HG03378 (cell line): ENCODE measurements around the gene SIGLEC5.
A peak's percentile ranks its signal among the peaks of the same experiment; 100 is the strongest.

Experiments used
- ATAC-seq: cut with Tn5 transposase; IDR thresholded peaks from one replicate; pipeline ENCODE4 v1.9.1; 2021; ENCODE audit warnings: mild to moderate bottlenecking, moderate library complexity; ENCODE audit not compliant: unreplicated experiment

The SIGLEC5 gene

DNA sequence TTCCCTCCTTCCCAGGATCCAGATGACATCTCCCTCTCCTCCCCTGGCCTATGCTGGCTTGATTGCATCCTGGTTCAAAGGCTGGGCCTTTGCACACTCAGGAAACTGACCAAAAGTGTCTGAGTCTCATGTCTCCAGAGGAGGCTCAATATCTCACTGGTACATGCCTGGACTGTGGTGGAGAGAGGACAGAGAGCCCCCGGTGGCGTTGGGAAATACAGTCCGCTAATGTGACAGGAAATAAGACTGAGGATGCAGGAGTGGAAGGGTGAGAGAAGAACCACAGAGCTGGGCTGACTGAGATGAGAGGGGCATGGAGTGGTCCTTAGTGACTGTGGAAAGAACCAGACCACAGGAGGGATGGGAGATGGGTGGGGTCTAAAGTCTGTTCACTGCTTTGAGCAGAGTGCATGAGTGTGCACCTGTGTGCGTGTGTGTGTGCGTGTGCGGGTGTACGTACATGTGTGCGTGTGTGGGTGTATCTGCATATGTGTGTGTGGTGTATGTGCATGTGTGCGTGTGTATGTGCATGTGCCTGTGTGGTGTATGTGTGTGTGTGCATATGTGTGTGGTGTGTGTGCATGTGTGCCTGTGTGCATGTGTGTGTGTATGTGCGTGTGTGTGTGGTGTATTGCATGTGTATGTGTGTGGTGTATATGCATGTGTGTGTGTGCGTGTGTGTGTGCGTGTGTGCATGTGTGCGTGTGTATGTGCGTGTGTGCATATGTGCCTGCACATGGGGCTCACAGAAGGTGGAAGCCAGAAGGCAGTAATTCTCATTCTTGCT lies 1.9 kb downstream of the SIGLEC5 start:
- ATAC-seq = no peak

DNA sequence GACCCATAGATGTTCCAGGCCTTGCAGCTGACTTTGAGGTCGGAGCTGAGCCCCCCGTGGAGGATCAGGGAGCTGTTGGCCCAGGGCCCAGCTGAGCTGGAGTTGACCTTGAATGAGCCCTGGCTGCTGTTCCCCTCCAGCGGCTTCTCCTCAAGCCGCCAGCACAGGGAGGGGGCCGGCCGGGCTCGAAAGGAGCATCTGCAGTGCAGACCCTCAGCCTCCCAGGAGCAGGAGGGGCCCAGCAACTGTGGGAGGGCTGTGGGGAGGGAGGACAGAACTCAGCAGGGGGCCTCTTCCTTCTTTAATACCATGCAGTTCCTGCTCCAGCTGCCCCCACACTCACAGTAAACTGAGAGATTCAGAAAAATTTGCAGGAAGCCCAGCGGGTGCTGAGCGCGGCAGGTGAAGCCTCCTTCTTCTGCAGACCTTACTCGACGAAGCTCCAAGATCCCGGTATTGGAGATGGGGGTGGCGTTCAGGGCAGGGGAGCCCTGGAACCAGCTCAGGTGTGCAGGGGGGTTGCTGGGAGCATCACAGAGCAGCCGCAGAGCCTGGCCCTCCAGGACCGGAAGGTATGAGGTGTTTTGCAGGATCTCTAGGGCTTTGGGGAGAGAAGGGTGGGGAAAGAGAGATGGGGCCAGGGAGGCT lies 2.6 kb downstream of the SIGLEC5 start:
- ATAC-seq = no peak

DNA sequence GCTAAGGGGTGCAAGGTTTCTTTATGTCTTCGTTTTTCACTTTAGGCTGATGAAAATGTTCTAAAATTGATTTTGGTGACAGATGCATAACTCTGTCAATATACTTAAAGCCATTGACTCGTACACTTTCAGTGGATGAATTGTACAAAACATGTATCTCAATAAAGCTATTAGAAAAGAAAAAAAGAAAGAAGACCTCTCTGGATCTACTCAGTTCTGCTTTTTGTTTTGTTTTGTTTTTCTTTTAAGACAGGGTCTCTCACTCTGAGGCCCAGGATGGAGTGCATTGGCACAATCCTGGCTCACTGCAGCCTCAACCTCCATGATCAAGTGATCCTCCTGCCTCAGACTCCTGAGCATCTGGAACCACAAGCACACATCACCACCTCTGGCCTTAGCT lies 3.5 kb downstream of the SIGLEC5 start:
- ATAC-seq = no peak

DNA sequence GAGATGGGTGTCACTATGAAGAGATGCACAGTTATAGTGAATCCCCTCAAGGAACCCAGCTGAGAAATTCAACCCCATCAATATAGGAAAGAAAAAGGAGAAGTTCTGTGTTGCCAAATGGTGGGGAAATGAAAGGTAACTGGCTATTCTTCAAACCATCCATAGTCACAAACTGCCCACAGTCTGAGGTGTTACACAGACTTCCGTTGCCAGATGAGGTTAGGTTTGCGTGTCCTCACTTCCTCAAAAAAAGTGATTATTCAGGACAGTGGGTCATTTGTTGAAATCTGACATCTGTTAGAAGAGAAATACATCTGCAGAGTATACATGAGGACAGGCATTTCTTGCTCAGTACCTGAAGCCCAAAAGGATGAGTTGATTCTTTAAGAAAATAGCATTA lies 9.0 kb downstream of the SIGLEC5 start:
- ATAC-seq = no peak

DNA sequence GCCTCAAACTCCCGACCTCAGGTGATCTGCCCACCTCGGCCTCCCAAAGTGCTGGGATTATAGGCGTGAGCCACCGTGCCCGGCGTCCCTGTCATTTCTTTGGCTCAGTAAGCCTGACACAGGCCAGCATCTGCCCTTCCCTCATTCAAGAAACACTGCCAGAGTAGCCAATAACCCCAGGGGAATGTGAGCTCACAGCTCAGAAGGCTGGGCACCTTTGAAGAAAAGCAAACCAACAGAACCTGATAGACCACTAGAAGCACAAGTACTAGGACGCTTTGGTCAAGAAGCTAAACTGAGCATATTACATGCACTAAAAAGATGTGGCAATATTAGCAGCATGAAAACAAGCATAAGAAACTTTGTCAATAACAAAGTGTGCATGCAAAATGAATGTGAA lies 14.2 kb downstream of the SIGLEC5 start:
- ATAC-seq = no peak

DNA sequence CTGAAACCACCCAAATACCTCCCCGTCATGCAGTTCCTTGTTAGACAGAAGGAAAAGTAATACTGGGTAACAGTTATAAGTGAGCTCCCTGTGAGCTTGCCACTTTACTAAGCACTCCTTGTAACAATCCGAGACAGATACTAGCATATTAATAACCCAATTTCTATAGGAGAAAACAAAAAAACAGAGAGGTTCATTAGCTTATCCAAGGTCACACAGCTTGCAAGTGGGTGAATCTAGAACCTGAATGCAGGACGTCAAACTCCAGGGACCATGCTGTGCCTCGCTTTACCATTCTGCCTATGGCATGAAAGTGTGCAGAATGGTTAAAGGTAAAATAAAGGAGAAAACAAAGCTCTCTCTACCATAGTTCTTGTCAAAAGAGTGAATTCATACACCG lies 15.4 kb downstream of the SIGLEC5 start:
- ATAC-seq = no peak

DNA sequence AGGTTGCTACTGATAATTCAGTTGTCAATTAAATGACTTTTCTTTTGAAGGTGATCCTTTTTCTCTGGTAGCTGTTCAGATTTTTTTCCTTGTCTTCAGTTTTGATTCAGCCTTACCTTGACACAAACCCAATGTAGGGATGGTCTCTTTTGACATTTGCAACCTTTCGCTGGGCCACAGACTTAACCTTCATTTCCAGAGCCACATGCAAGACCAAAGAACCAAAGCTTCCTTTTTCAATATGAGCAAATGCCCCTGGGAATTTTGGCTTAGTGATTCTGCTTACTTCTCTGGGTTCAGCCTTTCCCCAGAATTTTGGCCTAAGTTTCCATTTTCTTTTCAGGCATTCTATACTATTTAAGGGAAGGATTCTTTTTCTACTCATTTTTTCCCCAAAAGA lies 19.6 kb downstream of the SIGLEC5 start:
- no peak for ATAC-seq

DNA sequence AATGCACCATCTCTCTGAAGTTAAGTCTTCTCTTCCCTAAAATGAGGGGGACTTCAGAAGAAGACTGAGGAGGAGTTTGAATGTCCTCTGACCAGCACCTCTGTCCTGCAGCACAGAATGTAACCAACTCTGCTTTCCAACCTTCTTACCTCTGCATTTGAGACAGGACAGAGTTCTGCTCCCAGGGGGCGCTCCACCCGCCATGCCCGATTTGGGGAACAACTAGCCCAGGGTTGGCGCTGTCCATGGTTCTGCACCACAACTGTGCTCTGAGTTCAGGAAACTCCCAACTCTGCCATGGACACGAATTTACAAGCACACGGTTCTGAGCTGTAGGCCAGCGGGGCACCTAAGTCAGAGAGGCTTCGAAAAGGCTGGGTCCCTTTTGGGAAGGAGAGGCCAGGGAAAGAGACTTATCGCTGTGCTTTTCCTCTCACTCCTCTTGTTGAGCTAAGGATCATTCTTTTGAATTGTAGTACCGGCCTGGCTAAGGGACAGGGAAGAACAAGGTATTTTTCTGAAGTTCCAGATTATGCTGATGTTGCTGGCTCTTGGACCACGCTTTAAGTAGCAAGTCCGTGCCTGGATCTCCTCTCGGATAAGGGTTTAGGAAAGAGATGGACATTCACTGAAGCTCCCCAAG lies 22.2 kb downstream of the SIGLEC5 start:
- ATAC-seq = no peak

DNA sequence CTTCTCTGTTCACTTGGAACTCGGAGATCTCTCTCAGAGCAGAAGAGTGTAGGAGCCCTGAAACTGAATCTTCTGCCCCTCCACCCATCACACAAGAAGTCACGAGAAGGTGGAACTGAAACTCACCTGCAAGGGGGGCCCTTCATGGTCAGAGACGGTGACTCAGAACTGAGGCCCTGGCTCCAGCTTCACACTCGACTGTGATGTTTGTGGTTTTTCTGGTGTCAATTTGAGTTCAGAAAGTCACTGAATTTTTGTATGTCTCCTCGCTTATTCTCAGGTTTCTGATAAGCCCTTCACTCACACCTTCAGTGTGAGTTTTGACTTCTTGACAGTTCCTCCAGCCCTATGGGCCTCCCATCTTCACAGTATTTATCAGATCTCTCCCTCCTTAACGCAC lies 23.1 kb downstream of the SIGLEC5 start:
- ATAC-seq = peak; percentile 87

DNA sequence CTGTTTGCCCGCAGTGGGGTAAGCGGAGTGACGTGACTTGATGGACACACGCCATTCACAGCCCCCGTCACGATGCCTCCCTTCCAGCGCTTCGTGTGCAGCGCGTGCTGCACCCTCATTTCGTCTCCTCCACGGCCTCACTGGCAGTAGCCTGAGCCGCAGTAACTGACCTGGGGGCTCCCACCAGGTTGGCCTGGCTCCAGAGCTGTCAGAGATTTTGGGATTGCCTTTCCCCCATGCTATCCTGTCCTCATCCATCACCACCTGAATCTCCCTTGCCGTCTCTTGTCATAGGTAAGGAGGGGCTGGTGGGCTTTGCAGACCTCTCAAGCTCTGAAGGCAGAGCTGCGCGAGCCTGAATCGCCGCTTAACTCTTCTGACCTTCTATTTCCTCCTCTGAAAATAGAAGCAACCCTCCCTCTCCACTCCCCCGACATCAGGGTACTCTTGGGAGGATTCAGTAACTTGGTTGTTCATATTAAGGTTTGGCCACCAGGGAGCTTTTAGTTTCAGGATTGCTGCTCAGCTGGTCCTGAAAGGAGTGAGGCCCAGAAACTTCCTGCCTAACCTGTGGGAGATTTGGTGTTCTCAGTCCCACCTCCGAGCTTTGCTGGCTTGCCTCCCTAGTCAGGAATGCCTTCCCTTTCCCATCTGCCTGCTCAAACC lies 27.9 kb downstream of the SIGLEC5 start:
- ATAC-seq = no peak

DNA sequence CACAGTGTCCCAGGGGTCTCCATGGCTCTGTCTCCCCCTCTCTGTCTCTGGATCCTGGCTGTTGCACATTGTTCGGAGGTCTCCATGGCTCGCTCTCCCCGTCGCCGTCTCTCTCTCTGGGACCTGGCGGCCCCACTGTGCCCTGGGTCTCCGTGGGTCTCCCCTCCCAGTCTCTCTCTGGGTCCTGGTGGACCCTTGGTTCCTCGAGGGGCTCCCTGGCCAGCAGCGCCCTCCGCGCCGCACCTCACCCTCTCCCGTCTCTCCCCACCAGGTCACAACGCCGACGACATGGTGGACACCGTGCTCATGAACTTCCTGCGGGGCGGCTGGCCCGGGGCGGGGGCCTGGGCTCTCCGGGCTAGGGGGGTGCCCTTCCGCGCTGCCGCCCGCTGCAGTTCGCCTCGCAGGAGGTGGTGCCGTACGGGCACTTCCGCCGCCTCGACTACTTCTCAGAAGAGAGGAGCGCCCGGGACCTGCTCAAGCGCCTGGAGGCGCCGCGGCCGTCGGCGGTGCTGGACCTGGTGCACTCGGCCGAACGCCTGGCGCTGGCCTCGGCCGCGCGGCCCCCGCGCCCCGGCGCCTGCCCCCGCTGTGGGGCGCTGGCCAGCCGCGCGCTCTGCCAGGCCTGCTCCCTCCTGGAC lies 29.1 kb downstream of the SIGLEC5 start:
- no peak for ATAC-seq

DNA sequence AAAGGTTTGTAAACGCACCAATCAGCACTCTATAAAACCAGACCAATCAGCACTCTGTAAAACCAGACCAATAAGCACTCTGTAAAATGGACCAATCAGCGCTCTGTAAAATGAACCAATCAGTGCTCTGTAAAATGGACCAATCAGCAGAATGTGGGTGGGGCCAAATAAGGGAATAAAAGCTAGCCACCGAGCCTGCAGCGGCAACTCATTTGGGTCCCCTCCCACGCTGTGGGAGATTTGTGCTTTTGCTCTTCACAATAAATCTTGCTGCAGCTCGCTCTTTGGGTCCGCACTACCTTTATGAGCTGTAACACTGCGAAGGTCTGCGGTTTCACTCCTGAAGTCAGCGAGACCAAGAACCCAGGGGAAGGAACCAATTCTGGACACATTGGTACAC lies 31.1 kb downstream of the SIGLEC5 start:
- no peak for ATAC-seq

DNA sequence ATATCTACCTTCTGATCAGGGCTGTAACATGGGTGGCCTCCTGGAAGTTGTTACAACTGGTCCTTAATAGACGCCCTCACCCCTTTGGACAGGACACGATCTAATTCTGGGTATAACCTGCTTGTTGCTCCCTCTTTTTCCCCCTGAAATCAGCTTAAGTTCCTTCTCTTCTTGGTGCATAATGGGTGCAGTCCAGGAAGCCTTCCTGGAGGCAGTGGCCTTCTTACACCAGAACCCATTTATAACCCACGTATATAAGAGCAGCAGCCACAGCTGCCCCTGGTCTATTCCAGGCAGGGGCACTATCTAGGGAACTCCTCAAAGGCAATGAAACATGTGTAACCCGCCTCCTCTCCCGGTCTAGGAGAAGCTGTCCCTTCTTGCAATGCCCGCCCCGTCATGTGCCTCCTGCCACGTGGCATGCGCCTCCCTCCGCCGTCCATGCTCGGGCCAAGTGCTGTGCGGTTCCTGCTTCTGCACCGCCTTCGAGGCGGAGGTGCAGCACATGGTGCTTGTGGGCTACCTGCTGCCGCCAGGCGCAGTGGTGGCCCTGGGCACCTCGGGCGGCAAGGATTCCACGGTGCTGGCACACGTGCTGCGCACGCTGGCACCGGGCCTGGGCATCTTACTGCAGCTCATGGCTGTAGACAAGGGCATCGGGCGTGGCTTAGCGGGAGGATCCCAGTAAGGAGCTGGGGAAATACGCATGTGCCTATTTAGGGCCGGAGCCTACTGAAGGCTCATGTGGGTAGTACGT lies 31.9 kb downstream of the SIGLEC5 start:
- ATAC-seq = no peak

DNA sequence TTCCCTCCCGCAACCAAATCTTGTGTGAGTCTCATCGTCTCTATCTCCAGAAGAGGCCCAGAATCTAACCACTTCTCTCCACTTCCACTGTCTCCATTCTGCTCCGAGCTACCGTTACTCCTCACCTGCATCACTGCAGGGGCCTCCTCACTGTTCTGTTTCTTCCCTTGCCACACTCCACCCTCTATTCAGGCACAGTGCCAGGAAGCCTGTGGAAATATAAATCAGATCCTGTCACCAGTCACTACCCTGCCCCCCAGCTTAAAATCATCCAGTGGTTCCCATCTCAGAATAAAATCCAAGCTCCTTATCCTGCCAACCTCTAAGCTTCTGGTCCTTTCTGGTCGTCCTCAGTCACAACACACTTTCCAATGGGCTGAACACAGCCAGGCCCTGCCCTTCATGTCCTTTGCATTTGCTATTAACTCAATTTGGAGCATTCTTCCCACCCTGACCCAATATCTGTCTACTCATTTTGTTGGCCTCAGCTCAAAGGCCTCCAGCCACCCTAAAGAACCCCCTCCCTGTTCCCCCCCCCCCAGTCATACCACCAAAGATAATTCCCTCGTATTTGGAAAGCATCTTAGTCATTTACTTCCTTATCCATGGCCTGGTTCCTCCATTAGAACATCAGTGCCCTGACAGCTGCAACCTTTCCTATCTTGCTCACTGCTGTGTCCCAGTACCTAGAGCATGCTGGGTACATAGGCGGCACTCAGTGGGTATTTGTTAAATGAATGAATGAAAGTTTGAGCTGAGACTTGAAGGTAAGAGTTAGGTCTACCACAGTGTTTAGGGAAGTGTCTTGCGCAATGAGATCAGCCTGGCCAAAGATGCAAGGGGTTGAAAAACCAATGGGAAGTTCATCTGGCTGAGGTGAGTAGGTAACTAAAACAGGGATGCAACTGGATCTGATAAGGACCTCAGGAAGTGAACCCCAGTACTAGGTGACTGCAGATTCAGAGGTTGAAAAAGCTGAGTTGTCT lies 34.7 kb downstream of the SIGLEC5 start:
- ATAC-seq = no peak

DNA sequence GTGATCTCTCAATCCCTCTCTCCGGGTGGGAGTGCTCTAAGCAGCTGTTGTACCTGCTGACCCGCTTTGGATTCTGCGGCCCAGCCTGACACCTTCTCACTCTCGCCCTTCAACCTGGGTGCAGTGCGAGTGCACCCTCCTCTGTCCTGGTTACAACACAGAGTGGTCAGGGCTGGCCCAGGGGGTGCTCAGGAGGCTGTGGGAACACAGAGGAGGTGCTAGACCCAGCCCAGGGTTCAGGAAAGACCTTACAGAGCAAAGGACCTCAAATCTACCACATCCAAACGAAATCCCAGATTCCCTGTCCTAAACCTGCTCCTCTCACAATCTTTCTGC lies 35.5 kb downstream of the SIGLEC5 start:
- ATAC-seq = peak; percentile 9

DNA sequence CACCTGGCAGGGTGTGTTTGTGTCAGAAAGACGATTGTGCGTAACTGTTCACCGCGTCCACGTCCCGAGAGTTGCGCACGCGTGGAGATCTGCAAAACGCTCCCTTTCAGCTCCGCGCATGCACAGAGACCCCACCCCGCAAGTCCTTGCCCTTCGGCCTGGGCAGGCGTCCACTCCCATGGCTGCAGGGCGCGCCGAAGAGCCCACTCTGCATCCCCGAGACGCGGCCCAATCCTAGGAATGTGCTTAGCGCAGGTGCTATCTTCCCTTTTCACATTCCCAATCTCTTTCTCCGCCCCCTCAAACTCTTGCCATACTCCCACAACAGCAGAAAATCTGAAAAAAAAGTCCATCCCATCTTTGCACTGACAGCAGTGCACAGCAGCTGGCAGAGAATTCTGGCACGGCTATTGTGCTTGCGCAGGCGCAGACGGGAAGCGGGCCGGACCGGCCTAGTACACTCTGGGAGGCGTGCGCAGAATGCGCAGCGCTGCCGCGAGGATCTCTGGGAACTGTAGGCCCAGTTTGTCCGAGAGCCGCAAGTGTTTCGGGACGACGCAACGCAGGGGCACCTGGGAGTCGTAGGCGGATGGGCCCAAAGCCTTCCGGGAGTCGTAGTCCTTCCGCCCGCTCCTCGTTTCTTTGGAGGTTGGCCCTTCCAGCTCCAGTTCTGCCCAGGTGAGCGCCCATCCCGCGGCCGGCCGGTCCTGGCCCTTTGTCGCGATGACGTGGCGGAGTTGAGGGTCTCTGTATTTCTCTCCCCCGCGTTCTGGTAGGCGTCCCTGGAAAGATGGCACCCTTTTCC lies 36.0 kb downstream of the SIGLEC5 start:
- peak; percentile 90 for ATAC-seq

DNA sequence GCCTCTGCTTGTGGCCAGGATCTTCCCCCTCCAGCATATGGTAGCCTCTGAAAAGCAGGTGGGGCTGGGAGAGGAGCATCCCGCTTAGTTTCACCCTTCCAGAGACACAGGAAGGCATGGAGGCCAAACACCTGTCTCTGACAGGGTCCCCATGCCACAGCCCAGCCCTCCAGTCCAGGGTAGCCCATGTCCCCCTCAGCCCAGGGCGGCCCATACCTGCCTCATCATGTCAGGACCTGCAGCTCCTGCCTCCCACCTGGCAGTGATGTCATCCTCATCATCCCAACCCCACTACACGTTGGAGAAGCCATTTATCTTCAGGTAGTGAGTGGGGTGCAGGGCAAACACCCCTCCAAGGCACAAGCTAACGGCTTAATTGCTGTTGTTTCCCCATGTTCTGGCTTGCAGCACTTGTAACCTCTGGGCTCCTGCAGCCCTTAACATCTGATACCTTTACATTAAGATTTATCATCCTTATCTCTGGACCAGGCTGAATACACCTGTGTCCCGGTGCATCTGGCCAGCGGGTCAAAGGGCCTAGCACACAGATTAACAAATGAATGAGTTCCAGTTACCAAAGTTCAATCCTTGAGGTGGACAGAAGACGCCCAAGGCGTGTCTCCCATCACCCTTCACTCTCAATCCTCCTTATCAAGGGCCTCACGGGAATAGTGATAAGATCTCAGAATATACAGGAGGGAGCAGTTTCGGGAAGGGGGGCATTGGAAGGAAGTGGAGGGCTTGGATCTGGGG lies 36.9 kb downstream of the SIGLEC5 start:
- no peak for ATAC-seq

DNA sequence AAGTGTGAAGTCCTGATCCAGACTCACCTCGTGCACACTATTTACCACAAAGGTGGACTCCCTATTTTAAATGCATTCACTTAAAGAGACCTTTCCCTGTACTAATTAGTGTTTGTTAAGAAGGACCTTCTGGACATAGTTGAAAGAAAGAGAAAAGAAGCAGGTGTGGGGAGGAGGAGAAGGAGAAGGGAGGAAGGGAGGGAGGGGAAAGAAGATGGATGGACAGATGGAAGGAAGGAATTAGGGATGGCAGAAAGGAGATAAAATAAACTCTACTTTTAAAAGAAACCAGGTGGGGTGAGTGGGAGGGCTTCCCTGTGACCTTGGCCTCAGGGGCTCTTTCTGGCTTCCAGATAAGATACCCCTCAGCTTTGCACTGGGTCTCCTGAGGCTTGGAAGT lies 37.7 kb downstream of the SIGLEC5 start:
- no peak for ATAC-seq
